ENCODE results near the gene KCNN4.

- no peak for TF ChIP-seq ZNF112 (tag by site-specific recombination; IDR thresholded peaks at IDR 0.05)
- TF ChIP-seq CTCF (tag by site-specific recombination; IDR thresholded peaks at IDR 0.05): no peak
- TF ChIP-seq ZNF362 (tag by site-specific recombination; IDR thresholded peaks at IDR 0.05): no peak
- TF ChIP-seq YY1 (tag by site-specific recombination; IDR thresholded peaks at IDR 0.05): no peak
- no peak for TF ChIP-seq KLF16 (tag by site-specific recombination; IDR thresholded peaks at IDR 0.05)
- no peak for TF ChIP-seq BCL11A (tag by site-specific recombination; IDR thresholded peaks at IDR 0.05; ENCODE audit: low read depth)
- no peak for TF ChIP-seq ZBTB26 (tag by site-specific recombination; optimal IDR thresholded peaks at IDR 0.05)
- TF ChIP-seq ZNF610 (tag by site-specific recombination; IDR thresholded peaks at IDR 0.05; ENCODE audit: borderline replicate concordance): no peak
- TF ChIP-seq ZFP41 (tag by site-specific recombination; IDR thresholded peaks at IDR 0.05; ENCODE audit: borderline replicate concordance): no peak
- no peak for TF ChIP-seq ZNF302 (tag by site-specific recombination; IDR thresholded peaks at IDR 0.05; ENCODE audit: low read depth)
- no peak for TF ChIP-seq ZBTB21 (tag by site-specific recombination; IDR thresholded peaks at IDR 0.05)
- no peak for TF ChIP-seq ZBTB44 (tag by site-specific recombination; IDR thresholded peaks at IDR 0.05)
Measured at GRCh38 chr19:43818500-43818899, 37.7 kb upstream of the KCNN4 start.
